Measurements from ENCODE around the gene PTCHD4.
"Not testable (repeated sequence)": the region's sequence is repeated elsewhere in the genome, so short reads cannot be mapped to it uniquely, and the experiment has no call there.

The PTCHD4 gene

DNA sequence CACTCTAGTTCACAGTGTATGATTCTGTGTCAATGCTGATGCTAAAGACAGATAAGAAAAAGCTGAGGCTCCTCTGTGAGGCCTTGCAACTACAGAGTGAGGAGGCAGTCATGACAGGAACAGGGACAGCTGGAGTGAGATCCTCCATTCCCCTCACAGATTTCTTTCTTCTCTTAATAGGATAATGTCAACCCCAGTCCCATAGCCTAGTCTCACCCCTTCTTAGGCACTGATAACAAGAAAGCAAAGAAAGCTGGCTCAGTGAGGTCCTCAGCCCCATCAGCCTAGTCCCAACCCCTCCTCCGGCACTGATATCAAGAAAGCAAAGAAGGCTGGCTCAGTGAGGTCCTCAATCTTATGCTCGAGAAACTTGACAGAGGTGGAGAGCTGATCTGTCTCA, 2.1 kb upstream of the PTCHD4 start:
- FAIRE-seq (no peak), DNase-seq (ENCODE audit: insufficient read length, low spot score) (no peak)
- TF ChIP-seq POLR2A (IDR thresholded peaks at IDR 0.05; ENCODE audit: low read depth, low read length), result no peak

DNA sequence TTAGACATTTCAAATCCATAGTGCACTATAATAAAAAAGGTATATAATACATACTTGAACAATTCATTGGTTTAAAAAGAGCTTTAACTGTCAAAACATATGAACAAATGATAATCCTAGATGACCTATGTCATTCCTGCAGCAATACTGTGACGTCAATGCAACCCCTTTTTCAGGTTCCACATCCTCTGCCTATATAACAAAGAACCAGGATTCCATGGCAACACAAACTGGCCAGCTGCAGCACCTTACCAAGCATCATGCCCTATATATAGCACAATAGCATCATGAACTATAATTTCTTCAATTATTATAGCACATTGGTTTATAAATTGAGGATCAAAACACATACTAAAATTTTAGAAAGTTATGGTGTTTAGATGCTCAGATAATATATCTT, 578 bp upstream of the PTCHD4 start:
- FAIRE-seq, result peak; percentile 61
- DNase-seq (ENCODE audit: insufficient read length, low spot score), result no peak
- no peak for TF ChIP-seq POLR2A (IDR thresholded peaks at IDR 0.05; ENCODE audit: low read depth, low read length)

DNA sequence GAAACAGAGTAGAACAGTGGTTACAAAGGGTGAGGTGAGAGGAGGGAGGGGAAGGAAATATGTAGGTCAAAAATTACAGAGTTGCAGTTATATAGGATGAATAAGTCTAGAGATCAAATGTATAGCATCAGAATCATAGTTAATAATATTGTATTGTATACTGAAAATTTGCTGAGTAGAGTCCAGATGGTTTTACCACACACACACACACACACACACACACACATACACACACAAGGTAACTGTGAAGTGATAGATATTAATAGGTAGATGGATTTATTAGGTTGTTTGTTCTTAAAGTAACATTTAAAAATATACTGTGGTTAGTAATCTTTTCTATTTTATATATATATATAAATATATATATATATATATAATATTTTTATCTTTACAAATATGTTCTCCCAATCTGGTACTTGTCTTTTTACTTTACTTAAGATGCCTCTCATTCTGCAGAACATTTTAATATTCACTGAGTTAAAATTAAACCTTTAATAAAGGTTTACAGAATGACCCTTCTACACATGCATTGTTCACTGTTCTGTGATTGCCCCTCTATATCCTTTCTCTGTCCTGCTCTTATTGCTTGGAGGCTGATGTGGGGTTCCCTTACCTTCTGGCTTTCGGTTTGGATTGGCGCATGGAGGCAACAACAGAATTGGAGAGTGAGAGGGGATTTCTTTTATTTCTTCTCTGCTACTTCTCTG, 408 bp downstream of the PTCHD4 start:
- DNase-seq (ENCODE audit: insufficient read length, low spot score) (no peak), FAIRE-seq (no peak)
- no peak for TF ChIP-seq POLR2A (IDR thresholded peaks at IDR 0.05; ENCODE audit: low read depth, low read length)

DNA sequence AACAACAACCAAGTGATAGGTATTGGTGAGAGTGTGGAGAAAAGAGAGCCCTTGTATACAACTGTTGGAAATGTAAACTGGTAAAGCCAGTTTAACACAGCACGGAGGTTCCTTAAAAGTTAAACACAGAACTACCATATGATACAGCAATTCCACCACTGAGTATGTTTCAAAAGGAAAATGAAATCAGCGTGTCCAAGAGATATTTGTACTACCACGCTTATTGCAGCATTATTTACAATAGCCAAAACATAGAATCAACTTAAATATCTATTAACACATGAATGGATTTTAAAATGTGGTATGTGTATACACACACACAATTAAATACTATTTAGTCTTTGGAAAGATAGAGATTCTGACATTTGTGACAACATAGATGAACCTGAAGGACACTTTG, 1.1 kb downstream of the PTCHD4 start:
- DNase-seq (ENCODE audit: insufficient read length, low spot score), result no peak
- peak; percentile 36 for FAIRE-seq
- TF ChIP-seq POLR2A (IDR thresholded peaks at IDR 0.05; ENCODE audit: low read depth, low read length), result no peak

- not testable (repeated sequence) for DNase-seq (ENCODE audit: insufficient read length, low spot score); FAIRE-seq
These were observed 8.4 kb downstream of the PTCHD4 start for GRCh38 chr6:48102476-48103195.

DNA sequence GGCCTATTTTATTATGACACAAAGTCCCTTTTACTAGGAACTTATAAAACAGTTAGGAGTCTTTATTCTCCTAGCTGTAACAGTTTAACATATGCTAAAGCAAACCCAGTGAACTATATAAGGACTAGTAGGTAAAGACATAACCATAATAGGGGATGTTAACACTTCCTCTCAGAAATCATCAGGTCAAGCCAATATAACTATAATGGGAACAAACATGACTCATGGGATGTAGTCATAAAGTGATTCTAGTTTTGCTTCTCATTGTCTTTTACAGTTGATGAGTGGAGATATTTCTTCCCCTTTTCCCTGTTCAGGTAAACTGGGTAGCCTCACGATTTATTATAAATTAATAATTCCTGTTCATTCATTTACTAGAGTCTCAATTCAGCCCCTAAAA, 9.7 kb downstream of the PTCHD4 start:
- FAIRE-seq (peak; percentile 27), DNase-seq (ENCODE audit: insufficient read length, low spot score) (no peak)
- TF ChIP-seq POLR2A (IDR thresholded peaks at IDR 0.05; ENCODE audit: low read depth, low read length), result no peak

DNA sequence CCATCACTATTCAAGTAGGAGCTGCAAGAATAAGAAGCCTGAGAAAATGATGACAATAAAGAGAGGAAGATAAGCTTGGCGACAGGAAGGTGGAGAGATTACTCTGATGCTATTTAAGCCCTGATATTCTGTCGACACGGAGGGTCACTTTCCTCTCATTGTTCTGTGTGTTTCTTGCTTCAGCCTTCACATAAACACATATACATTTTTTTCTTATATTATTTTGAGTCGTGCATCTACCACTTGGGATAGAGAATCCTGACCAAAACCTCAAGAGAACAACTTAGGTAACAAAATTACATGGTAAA, 10.5 kb downstream of the PTCHD4 start:
- DNase-seq (ENCODE audit: insufficient read length, low spot score), result no peak
- FAIRE-seq, result no peak
- no peak for TF ChIP-seq POLR2A (IDR thresholded peaks at IDR 0.05; ENCODE audit: low read depth, low read length)

GRCh38 chr6:48099713-48100587, 11.0 kb downstream of the PTCHD4 start:
- no peak for FAIRE-seq
- TF ChIP-seq POLR2A (IDR thresholded peaks at IDR 0.05; ENCODE audit: low read depth, low read length), result no peak
- DNase-seq (ENCODE audit: insufficient read length, low spot score), result no peak

DNA sequence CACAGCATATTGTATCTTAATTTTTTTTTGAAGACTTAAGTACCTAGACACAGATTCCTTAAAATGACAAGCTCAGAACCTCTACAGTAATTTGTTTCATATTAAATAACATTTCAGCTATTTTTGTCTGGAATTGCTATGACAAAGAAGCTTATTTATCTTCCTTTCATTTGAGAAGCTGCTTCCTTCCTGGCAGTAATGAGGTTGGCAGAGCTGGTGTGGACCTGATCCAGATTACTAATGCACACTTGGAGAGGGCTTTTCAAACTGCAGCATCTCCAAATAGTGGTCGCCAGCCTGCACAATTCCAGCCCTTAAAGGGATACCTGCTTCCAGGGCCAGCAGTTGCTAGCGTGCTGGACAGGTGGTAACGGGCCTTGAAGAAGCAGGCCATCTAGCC, 12.1 kb downstream of the PTCHD4 start:
- FAIRE-seq (no peak), DNase-seq (ENCODE audit: insufficient read length, low spot score) (no peak)
- no peak for TF ChIP-seq POLR2A (IDR thresholded peaks at IDR 0.05; ENCODE audit: low read depth, low read length)

DNA sequence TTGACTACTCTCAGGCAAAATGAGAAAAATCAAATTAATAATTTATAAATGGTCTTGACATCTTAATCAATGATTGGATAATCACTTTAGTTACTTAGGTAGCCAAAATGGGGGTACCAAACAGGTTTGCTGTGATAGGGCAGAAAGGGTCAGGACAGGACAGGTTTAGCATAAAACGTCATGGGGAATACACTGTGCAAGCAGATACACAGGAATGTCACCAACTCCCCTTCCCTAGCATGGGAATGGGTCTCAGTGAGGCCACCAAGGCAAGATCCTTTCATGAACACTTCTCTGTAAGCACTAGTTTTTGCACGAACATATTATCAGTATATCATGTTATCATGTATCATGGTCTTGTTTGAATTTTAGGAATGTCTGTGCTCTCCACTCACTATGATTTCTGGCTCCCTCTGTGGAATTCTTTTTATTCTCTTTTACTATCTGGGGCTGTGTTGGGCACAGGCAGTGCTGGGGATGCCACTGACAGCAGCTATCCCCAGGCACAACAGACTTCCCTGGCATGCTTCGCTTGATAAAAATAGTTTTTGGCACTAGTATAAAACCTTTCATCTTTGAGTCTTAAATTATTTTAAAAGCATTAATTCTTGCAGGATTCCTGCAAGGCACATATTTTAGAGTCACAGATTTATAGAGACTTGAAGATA, 18.3 kb downstream of the PTCHD4 start:
- FAIRE-seq, result no peak

GRCh38 chr6:48090546-48090945, 20.5 kb downstream of the PTCHD4 start:
- no peak for TF ChIP-seq POLR2A (IDR thresholded peaks at IDR 0.05; ENCODE audit: low read depth, low read length)
- FAIRE-seq, result no peak

More for the DNA sequence above, 18.3 kb downstream of the PTCHD4 start:
- no peak for TF ChIP-seq POLR2A (IDR thresholded peaks at IDR 0.05; ENCODE audit: low read depth, low read length)
- DNase-seq (ENCODE audit: insufficient read length, low spot score), result no peak

GRCh38 chr6:48087448-48087847, 23.5 kb downstream of the PTCHD4 start:
- no peak for TF ChIP-seq POLR2A (IDR thresholded peaks at IDR 0.05; ENCODE audit: low read depth, low read length)
- no peak for DNase-seq (ENCODE audit: insufficient read length, low spot score)
- no peak for FAIRE-seq

More at GRCh38 chr6:48090546-48090945, 20.5 kb downstream of the PTCHD4 start:
- no peak for DNase-seq (ENCODE audit: insufficient read length, low spot score)

- TF ChIP-seq POLR2A (IDR thresholded peaks at IDR 0.05; ENCODE audit: low read depth, low read length), result no peak
- no peak for FAIRE-seq
- DNase-seq (ENCODE audit: insufficient read length, low spot score), result no peak
These were observed 24.8 kb downstream of the PTCHD4 start for GRCh38 chr6:48086187-48086586.
